ENCODE measurements around the gene PNMA8A. TPM values are rescaled to one million over a fixed set of nuclear protein-coding genes. Genes with fewer than 3 reads are reported as not detected.

Gene PNMA8A
- total RNA-seq, 6 experiments from 2014 or later = 0.06 to 0.26 (median 0.23) TPM; not detected in 2

- no peaks in the 10 kb centered on the region for H3K9me3 ChIP-seq
- DNase-seq (peak in 1 of 3 donors; percentile 20), ATAC-seq (no peak)
- H3K36me3 ChIP-seq = no peaks in the 10 kb centered on the region
- H3K27ac ChIP-seq = no peak overlapping the region
- intact Hi-C loops (cut with DNase I) = loop anchor here (10.0 kb wide), 2 partner anchors 210 to 220 kb away; no protein-coding TSS in a partner anchor
- TF ChIP-seq, protein P1, sequence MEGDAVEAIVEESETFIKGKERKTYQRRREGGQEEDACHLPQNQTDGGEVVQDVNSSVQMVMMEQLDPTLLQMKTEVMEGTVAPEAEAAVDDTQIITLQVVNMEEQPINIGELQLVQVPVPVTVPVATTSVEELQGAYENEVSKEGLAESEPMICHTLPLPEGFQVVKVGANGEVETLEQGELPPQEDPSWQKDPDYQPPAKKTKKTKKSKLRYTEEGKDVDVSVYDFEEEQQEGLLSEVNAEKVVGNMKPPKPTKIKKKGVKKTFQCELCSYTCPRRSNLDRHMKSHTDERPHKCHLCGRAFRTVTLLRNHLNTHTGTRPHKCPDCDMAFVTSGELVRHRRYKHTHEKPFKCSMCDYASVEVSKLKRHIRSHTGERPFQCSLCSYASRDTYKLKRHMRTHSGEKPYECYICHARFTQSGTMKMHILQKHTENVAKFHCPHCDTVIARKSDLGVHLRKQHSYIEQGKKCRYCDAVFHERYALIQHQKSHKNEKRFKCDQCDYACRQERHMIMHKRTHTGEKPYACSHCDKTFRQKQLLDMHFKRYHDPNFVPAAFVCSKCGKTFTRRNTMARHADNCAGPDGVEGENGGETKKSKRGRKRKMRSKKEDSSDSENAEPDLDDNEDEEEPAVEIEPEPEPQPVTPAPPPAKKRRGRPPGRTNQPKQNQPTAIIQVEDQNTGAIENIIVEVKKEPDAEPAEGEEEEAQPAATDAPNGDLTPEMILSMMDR (IDR thresholded peaks at IDR 0.05) = no peak
- no peak for TF ChIP-seq POLR2A (IDR thresholded peaks at IDR 0.05)
- peaks cover 0 to 6% (median 0%) of the 10 kb centered on the region in 4 donors for H3K4me1 ChIP-seq
- H3K27me3 ChIP-seq = peaks cover 0 to 2% of the 10 kb centered on the region in 2 donors
- peak overlapping the region; percentile 25 to 41 (median 26) for H3K4me3 ChIP-seq
- 32% methylated on average over 29 of the region's 67 CpGs for WGBS (ENCODE audit: insufficient coverage, low coverage, low lambda C conversion rate, missing lambda C conversion rate)
Observed at GRCh38 chr19:46494146-46494940, 23.0 kb upstream of the PNMA8A start.

GRCh38 chr19:46493236-46494145 lies 22.1 kb upstream of the PNMA8A start:
- no peak for TF ChIP-seq POLR2A (IDR thresholded peaks at IDR 0.05)
- TF ChIP-seq, protein P1 (IDR thresholded peaks at IDR 0.05) = no peak
- intact Hi-C loops (cut with DNase I) = loop anchor here (10.0 kb wide), 2 partner anchors 209 to 219 kb away; no protein-coding TSS in a partner anchor
- Histone ChIP-seq H3K27me3 (peaks cover 0 to 11% of the 10 kb centered on the region in 2 donors), H3K4me3 (peak overlapping the region; percentile 25 to 41 (median 26)), H3K4me1 (peaks cover 0 to 8% (median 0%) of the 10 kb centered on the region in 4 donors), H3K9me3 (no peaks in the 10 kb centered on the region), H3K27ac (peak overlapping the region; percentile 6 to 57 (median 13)), H3K36me3 (no peaks in the 10 kb centered on the region)
- DNase-seq = peak in 2 of 3 donors; percentile 50 to 52
- 3% methylated on average over 21 of the region's 92 CpGs for WGBS (ENCODE audit: insufficient coverage, low coverage, low lambda C conversion rate, missing lambda C conversion rate)
- ATAC-seq = peak; percentile 15 to 36 (median 20)

- intact Hi-C loops (cut with DNase I) = loop anchor here (10.0 kb wide), 2 partner anchors 208 to 218 kb away; no protein-coding TSS in a partner anchor
- Histone ChIP-seq H3K9me3 (no peaks in the 10 kb centered on the region), H3K4me3 (peak overlapping the region; percentile 25 to 41 (median 26)), H3K36me3 (no peaks in the 10 kb centered on the region), H3K4me1 (peaks cover 0 to 11% (median 0%) of the 10 kb centered on the region in 4 donors), H3K27ac (peak overlapping the region in 1 of 3 donors; percentile 57), H3K27me3 (peaks cover 0 to 11% of the 10 kb centered on the region in 2 donors)
- TF ChIP-seq, protein P1 (IDR thresholded peaks at IDR 0.05) = no peak
- TF ChIP-seq POLR2A (IDR thresholded peaks at IDR 0.05) = no peak
- DNase-seq (peak in 1 of 3 donors; percentile 21), ATAC-seq (peak in 1 of 4 donors; percentile 8)
- 10% methylated on average over 8 of the region's 17 CpGs for WGBS (ENCODE audit: insufficient coverage, low coverage, low lambda C conversion rate, missing lambda C conversion rate)
Observed at GRCh38 chr19:46492841-46493235, 21.5 kb upstream of the PNMA8A start.

DNA sequence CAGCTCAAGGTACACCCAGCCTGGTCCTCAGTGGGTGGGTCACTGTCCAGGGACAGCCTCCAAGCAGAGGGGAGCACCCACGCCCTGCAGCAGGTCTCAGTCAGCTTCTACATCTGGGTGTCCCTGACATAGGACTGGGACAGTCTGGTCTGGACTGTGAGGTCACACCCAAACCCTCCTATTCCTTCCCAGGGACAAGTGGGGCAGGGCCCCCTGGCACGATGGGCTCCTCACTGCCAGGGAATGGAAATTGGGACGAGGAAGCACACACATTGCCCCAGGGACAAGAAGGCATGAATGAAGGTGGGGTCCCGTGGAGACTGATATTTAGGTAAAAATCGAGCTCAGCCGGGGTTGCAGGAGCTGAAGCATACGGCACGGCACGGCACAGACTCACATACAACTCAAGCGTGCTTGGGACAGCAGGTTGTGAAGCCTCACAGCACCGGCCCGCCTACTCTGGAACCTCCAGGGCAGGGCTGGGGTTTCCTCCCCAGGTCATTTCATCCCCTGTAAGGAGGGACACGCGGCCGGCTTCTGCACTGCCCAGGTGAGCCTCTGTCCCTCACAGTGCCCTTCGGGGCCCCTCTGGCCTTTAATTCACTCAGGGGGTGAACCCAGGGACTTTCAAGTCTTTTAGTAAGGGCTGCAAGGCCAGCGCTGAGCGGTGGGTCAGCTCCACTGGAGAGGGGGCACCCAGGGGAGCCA lies 20.8 kb upstream of the PNMA8A start:
- DNase-seq (no peak), ATAC-seq (no peak)
- Histone ChIP-seq H3K4me3 (no peak overlapping the region), H3K36me3 (no peaks in the 10 kb centered on the region), H3K4me1 (peaks cover 0 to 15% (median 0%) of the 10 kb centered on the region in 4 donors), H3K27ac (no peak overlapping the region), H3K9me3 (no peaks in the 10 kb centered on the region), H3K27me3 (peaks cover 0 to 11% of the 10 kb centered on the region in 2 donors)
- WGBS (ENCODE audit: insufficient coverage, low coverage, low lambda C conversion rate, missing lambda C conversion rate) = 20% methylated on average over 12 of the region's 18 CpGs
- intact Hi-C loops (cut with DNase I) = loop anchor here (10.0 kb wide), 2 partner anchors 207 to 217 kb away; no protein-coding TSS in a partner anchor
- TF ChIP-seq, protein P1 (IDR thresholded peaks at IDR 0.05) = no peak
- no peak for TF ChIP-seq POLR2A (IDR thresholded peaks at IDR 0.05)

All from right lobe of liver (tissue), 6 donors.